Stimulated activated CD8-positive, alpha-beta memory T cell treated with anti-CD3 and anti-CD28 coated beads, Interleukin-12 subunit alpha, Interleukin-12 subunit beta, amount 100 ng/mL, for 1 hour (primary cell): ENCODE results near the gene DPY19L2.
"Not testable (repeated sequence)": the region's sequence is repeated elsewhere in the genome, so short reads cannot be mapped to it uniquely, and the experiment has no call there.

Source experiments
- DNase-seq: peaks from one replicate; pipeline ENCODE4 v3.0.0-alpha.2; 2020; ENCODE audit warnings: low read depth

Gene DPY19L2

GRCh38 chr12:63529641-63530040, 138.7 kb downstream of the DPY19L2 start:
- not testable (repeated sequence) for DNase-seq

- no peak for DNase-seq
Measured at GRCh38 chr12:63525831-63526230, 142.5 kb downstream of the DPY19L2 start.

GRCh38 chr12:63521706-63522105, 146.6 kb downstream of the DPY19L2 start:
- no peak for DNase-seq
